Left ventricle myocardium inferior (tissue), 1 donor: ENCODE measurements around the gene OR56A5. TPM values are rescaled to one million over a fixed set of nuclear protein-coding genes. Genes with fewer than 3 reads are reported as not detected.

ENCODE experiments used
- DNase-seq: peaks from one replicate; pipeline ENCODE4 v3.0.0-alpha.2; 2020
- H3K27ac ChIP-seq: fragments of 200-600 bp; replicated peaks from 2 replicates; pipeline ENCODE4 v1.8.0; 2021
- H3K27me3 ChIP-seq: fragments of 200-600 bp; 2 replicates; pipeline ENCODE4 v1.8.0; 2021; ENCODE audit warnings: low read depth
- H3K36me3 ChIP-seq: fragments of 200-600 bp; 2 replicates; pipeline ENCODE4 v1.8.0; 2021
- H3K4me1 ChIP-seq: fragments of 200-600 bp; 2 replicates; pipeline ENCODE4 v1.8.0; 2021
- H3K4me3 ChIP-seq: fragments of 200-600 bp; 2 replicates; pipeline ENCODE4 v1.8.0; 2021; ENCODE audit warnings: mild to moderate bottlenecking, moderate library complexity
- H3K9me3 ChIP-seq: fragments of 200-600 bp; replicated peaks from 2 replicates; pipeline ENCODE4 v1.8.0; 2021
- CTCF ChIP-seq: fragments of 200-600 bp; IDR thresholded peaks from 2 replicates; pipeline ENCODE4 v1.8.0; 2021; ENCODE audit warnings: antibody characterized with exemption, mild to moderate bottlenecking, borderline replicate concordance
- intact Hi-C: fragments of 100-400 bp; cut with micrococcal nuclease; formaldehyde crosslinking; loops from one replicate; pipeline ENCODE4 v1.11.0; 2022
- total RNA-seq: library from RNA; stranded (reverse); fragmentation: NEBNext Ultra II Directional; extraction: Animal tissue kit (Norgen Biotek cat#: 25700); gene quantifications from one replicate; pipeline ENCODE4 v1.2.1, GENCODE V29; 2021
- donor health status: DM: no; HTN: yes; CAD: no; lungs with severe emphysema.

Gene OR56A5
- total RNA-seq, 1 donor from 2014 or later: not detected

GRCh38 chr11:5955586-5955985, 12.7 kb downstream of the OR56A5 start:
- Histone ChIP-seq H3K36me3 (no peaks in the 10 kb centered on the region), H3K4me3 (no peak overlapping the region), H3K4me1 (no peaks in the 10 kb centered on the region), H3K27ac (no peak overlapping the region), H3K27me3 (no peaks in the 10 kb centered on the region), H3K9me3 (peaks cover 20% of the 10 kb centered on the region)
- no peak for DNase-seq
- TF ChIP-seq CTCF: no peak
- intact Hi-C loops: no loop called here

GRCh38 chr11:5941951-5942350, 26.3 kb downstream of the OR56A5 start, which contains the start of gene OR56A3:
Gene OR56A3, plus strand, starts transcription at chr11:5942251. Its CDS starts 5,096 bp downstream, at chr11:5947347.
- H3K27ac ChIP-seq: no peak within 1 kb of the TSS
- DNase-seq: no peak
- H3K36me3 ChIP-seq: no peaks in the 10 kb centered on the region
- no peak within 1 kb of the TSS for H3K4me3 ChIP-seq
- intact Hi-C loops: no loop called here
- peaks cover 4% of the 10 kb centered on the region for H3K27me3 ChIP-seq
- no peaks in the 10 kb centered on the region for H3K4me1 ChIP-seq
- peaks cover 6% of the 10 kb centered on the region for H3K9me3 ChIP-seq
- TF ChIP-seq CTCF: no peak

- Histone ChIP-seq H3K27ac (no peak overlapping the region), H3K4me3 (no peak overlapping the region), H3K9me3 (peaks cover 6% of the 10 kb centered on the region), H3K36me3 (no peaks in the 10 kb centered on the region), H3K27me3 (peaks cover 4% of the 10 kb centered on the region), H3K4me1 (no peaks in the 10 kb centered on the region)
- no peak for TF ChIP-seq CTCF
- intact Hi-C loops: no loop called here
- no peak for DNase-seq
These were observed 27.5 kb downstream of the OR56A5 start for GRCh38 chr11:5940748-5941147.

GRCh38 chr11:5938603-5938965, 29.7 kb downstream of the OR56A5 start:
- H3K36me3 ChIP-seq: no peaks in the 10 kb centered on the region
- H3K4me1 ChIP-seq: no peaks in the 10 kb centered on the region
- no peak overlapping the region for H3K27ac ChIP-seq
- no peak for DNase-seq
- intact Hi-C loops: no loop called here
- H3K27me3 ChIP-seq: peaks cover 4% of the 10 kb centered on the region
- no peak overlapping the region for H3K4me3 ChIP-seq
- TF ChIP-seq CTCF: no peak
- peaks cover 6% of the 10 kb centered on the region for H3K9me3 ChIP-seq

- TF ChIP-seq CTCF: no peak
- no peak overlapping the region for H3K27ac ChIP-seq
- no peak for DNase-seq
- H3K4me3 ChIP-seq: no peak overlapping the region
- H3K4me1 ChIP-seq: no peaks in the 10 kb centered on the region
- peaks cover 4% of the 10 kb centered on the region for H3K27me3 ChIP-seq
- H3K9me3 ChIP-seq: peaks cover 6% of the 10 kb centered on the region
- intact Hi-C loops: no loop called here
- no peaks in the 10 kb centered on the region for H3K36me3 ChIP-seq
These were observed 30.3 kb downstream of the OR56A5 start for GRCh38 chr11:5937868-5938602.
